ENCODE data around the gene ARFGAP2.

Gene ARFGAP2

DNA sequence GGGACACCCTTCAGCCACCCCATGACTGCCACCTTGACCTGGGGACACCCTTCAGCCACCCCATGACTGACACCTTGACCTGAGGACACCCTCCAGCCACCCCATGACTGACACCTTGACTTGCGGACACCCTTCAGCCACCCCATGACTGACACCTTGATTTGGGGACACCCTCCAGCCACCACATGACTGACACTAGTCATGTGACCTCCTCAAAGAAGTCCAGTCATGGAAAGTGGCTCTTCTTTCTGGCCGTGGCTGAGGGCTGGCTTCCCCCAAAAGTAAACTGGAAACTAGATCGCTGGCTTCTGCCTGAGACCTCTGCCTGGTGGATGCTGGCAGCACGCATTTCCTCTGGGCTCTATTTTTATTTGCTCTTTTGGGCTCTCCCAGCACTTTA is 28.4 kb downstream of the ARFGAP2 start:
- no peak overlapping the region for H2AFZ ChIP-seq (ENCODE audit: low read length, unreplicated experiment)
- no peaks in the 10 kb centered on the region for H3K27me3 ChIP-seq (ENCODE audit: insufficient read depth, low read length)
- no peaks in the 10 kb centered on the region for H3K79me2 ChIP-seq (ENCODE audit: control insufficient read depth, insufficient read depth, low read length, unreplicated experiment)
- H3K4me3 ChIP-seq (ENCODE audit: low read depth, low read length), result no peak overlapping the region
- peaks cover 11% of the 10 kb centered on the region for H3K4me1 ChIP-seq (ENCODE audit: control insufficient read depth, insufficient read depth, low read length, unreplicated experiment)
- H3K36me3 ChIP-seq (ENCODE audit: insufficient read depth, low read length), result no peaks in the 10 kb centered on the region
- no peak overlapping the region for H3K27ac ChIP-seq (ENCODE audit: low read depth, low read length)

DNA sequence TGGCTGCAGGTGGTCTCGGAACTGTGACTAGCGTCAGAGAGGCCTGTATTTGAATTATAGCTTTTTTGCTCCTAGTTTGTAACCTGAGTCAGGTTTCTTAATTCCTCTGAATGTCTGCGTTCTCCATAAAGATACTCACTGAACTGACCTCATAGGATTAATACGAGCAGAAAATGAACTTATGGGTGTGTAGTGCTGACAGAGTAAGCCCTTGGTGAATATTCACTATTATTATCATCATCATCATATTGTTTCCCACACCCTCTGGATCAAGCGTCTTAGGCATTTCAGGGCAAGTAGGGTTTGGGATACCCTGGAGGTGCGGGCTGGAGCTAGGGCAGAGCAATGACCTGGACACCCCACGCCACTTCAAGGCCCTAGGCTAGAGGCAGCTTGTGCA is 29.0 kb downstream of the ARFGAP2 start:
- Histone ChIP-seq H3K27ac (ENCODE audit: low read depth, low read length) (no peak overlapping the region), H3K79me2 (ENCODE audit: control insufficient read depth, insufficient read depth, low read length, unreplicated experiment) (no peaks in the 10 kb centered on the region), H3K4me1 (ENCODE audit: control insufficient read depth, insufficient read depth, low read length, unreplicated experiment) (peaks cover 12% of the 10 kb centered on the region), H2AFZ (ENCODE audit: low read length, unreplicated experiment) (no peak overlapping the region), H3K4me3 (ENCODE audit: low read depth, low read length) (no peak overlapping the region), H3K36me3 (ENCODE audit: insufficient read depth, low read length) (no peaks in the 10 kb centered on the region), H3K27me3 (ENCODE audit: insufficient read depth, low read length) (no peaks in the 10 kb centered on the region)

GRCh38 chr11:47147250-47147649 is 29.4 kb downstream of the ARFGAP2 start:
- Histone ChIP-seq H3K36me3 (ENCODE audit: insufficient read depth, low read length) (no peaks in the 10 kb centered on the region), H2AFZ (ENCODE audit: low read length, unreplicated experiment) (no peak overlapping the region), H3K79me2 (ENCODE audit: control insufficient read depth, insufficient read depth, low read length, unreplicated experiment) (no peaks in the 10 kb centered on the region)

GRCh38 chr11:47144541-47144940 is 32.1 kb downstream of the ARFGAP2 start:
- Histone ChIP-seq H2AFZ (ENCODE audit: low read length, unreplicated experiment) (no peak overlapping the region), H3K36me3 (ENCODE audit: insufficient read depth, low read length) (no peaks in the 10 kb centered on the region), H3K27ac (ENCODE audit: low read depth, low read length) (no peak overlapping the region), H3K4me3 (ENCODE audit: low read depth, low read length) (no peak overlapping the region), H3K4me1 (ENCODE audit: control insufficient read depth, insufficient read depth, low read length, unreplicated experiment) (peaks cover 10% of the 10 kb centered on the region), H3K79me2 (ENCODE audit: control insufficient read depth, insufficient read depth, low read length, unreplicated experiment) (no peaks in the 10 kb centered on the region), H3K27me3 (ENCODE audit: insufficient read depth, low read length) (no peaks in the 10 kb centered on the region)

More at GRCh38 chr11:47147250-47147649, 29.4 kb downstream of the ARFGAP2 start:
- Histone ChIP-seq H3K4me1 (ENCODE audit: control insufficient read depth, insufficient read depth, low read length, unreplicated experiment) (peaks cover 10% of the 10 kb centered on the region), H3K27me3 (ENCODE audit: insufficient read depth, low read length) (no peaks in the 10 kb centered on the region), H3K4me3 (ENCODE audit: low read depth, low read length) (no peak overlapping the region), H3K27ac (ENCODE audit: low read depth, low read length) (no peak overlapping the region)

GRCh38 chr11:47143322-47143721 is 33.4 kb downstream of the ARFGAP2 start:
- Histone ChIP-seq H2AFZ (ENCODE audit: low read length, unreplicated experiment) (no peak overlapping the region), H3K27ac (ENCODE audit: low read depth, low read length) (no peak overlapping the region), H3K4me1 (ENCODE audit: control insufficient read depth, insufficient read depth, low read length, unreplicated experiment) (peaks cover 10% of the 10 kb centered on the region), H3K79me2 (ENCODE audit: control insufficient read depth, insufficient read depth, low read length, unreplicated experiment) (no peaks in the 10 kb centered on the region), H3K27me3 (ENCODE audit: insufficient read depth, low read length) (no peaks in the 10 kb centered on the region), H3K36me3 (ENCODE audit: insufficient read depth, low read length) (no peaks in the 10 kb centered on the region), H3K4me3 (ENCODE audit: low read depth, low read length) (no peak overlapping the region)

GRCh38 chr11:47139878-47140277 is 36.8 kb downstream of the ARFGAP2 start:
- Histone ChIP-seq H3K79me2 (ENCODE audit: control insufficient read depth, insufficient read depth, low read length, unreplicated experiment) (no peaks in the 10 kb centered on the region), H3K27ac (ENCODE audit: low read depth, low read length) (no peak overlapping the region), H3K4me1 (ENCODE audit: control insufficient read depth, insufficient read depth, low read length, unreplicated experiment) (peaks cover 10% of the 10 kb centered on the region), H2AFZ (ENCODE audit: low read length, unreplicated experiment) (no peak overlapping the region), H3K4me3 (ENCODE audit: low read depth, low read length) (no peak overlapping the region), H3K27me3 (ENCODE audit: insufficient read depth, low read length) (no peaks in the 10 kb centered on the region), H3K36me3 (ENCODE audit: insufficient read depth, low read length) (0 out of 2 replicates have a peak, but pooled peaks cover 2% of the 10 kb centered on the region)

GRCh38 chr11:47137476-47137875 is 39.2 kb downstream of the ARFGAP2 start:
- H3K27ac ChIP-seq (ENCODE audit: low read depth, low read length), result no peak overlapping the region
- H2AFZ ChIP-seq (ENCODE audit: low read length, unreplicated experiment), result no peak overlapping the region
- H3K36me3 ChIP-seq (ENCODE audit: insufficient read depth, low read length), result 0 out of 2 replicates have a peak, but pooled peaks cover 2% of the 10 kb centered on the region
- H3K4me1 ChIP-seq (ENCODE audit: control insufficient read depth, insufficient read depth, low read length, unreplicated experiment), result no peaks in the 10 kb centered on the region
- no peak overlapping the region for H3K4me3 ChIP-seq (ENCODE audit: low read depth, low read length)
- no peaks in the 10 kb centered on the region for H3K79me2 ChIP-seq (ENCODE audit: control insufficient read depth, insufficient read depth, low read length, unreplicated experiment)
- H3K27me3 ChIP-seq (ENCODE audit: insufficient read depth, low read length), result no peaks in the 10 kb centered on the region

GRCh38 chr11:47136921-47137320 is 39.8 kb downstream of the ARFGAP2 start:
- no peaks in the 10 kb centered on the region for H3K27me3 ChIP-seq (ENCODE audit: insufficient read depth, low read length)
- no peaks in the 10 kb centered on the region for H3K79me2 ChIP-seq (ENCODE audit: control insufficient read depth, insufficient read depth, low read length, unreplicated experiment)
- H3K4me3 ChIP-seq (ENCODE audit: low read depth, low read length), result no peak overlapping the region
- no peaks in the 10 kb centered on the region for H3K4me1 ChIP-seq (ENCODE audit: control insufficient read depth, insufficient read depth, low read length, unreplicated experiment)
- no peak overlapping the region for H2AFZ ChIP-seq (ENCODE audit: low read length, unreplicated experiment)
- H3K36me3 ChIP-seq (ENCODE audit: insufficient read depth, low read length), result 0 out of 2 replicates have a peak, but pooled peaks cover 2% of the 10 kb centered on the region
- H3K27ac ChIP-seq (ENCODE audit: low read depth, low read length), result no peak overlapping the region

DNA sequence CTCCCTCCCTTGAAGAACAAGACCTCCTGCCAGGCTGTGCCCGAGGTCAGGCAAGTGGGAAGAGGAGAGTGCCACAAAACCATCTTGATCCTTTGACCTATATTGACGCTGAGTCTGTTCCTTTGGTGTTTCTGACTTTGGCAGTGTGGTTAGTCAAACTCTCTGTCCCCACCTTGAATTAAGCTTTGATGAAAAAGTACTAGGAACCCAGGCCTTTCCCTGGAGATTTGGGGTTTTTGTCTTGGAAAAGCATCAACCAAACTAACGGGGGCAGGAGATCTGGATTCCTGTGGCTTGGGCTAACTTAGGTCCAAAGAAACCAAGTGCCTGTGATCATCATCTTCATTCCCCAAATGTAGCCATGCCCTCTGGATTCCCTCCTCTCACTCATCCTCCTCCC is 40.4 kb downstream of the ARFGAP2 start:
- Histone ChIP-seq H3K4me3 (ENCODE audit: low read depth, low read length) (no peak overlapping the region), H3K36me3 (ENCODE audit: insufficient read depth, low read length) (0 out of 2 replicates have a peak, but pooled peaks cover 2% of the 10 kb centered on the region), H3K27ac (ENCODE audit: low read depth, low read length) (no peak overlapping the region), H3K79me2 (ENCODE audit: control insufficient read depth, insufficient read depth, low read length, unreplicated experiment) (no peaks in the 10 kb centered on the region), H3K27me3 (ENCODE audit: insufficient read depth, low read length) (no peaks in the 10 kb centered on the region), H3K4me1 (ENCODE audit: control insufficient read depth, insufficient read depth, low read length, unreplicated experiment) (no peaks in the 10 kb centered on the region), H2AFZ (ENCODE audit: low read length, unreplicated experiment) (no peak overlapping the region)

GRCh38 chr11:47132981-47133380 is 43.7 kb downstream of the ARFGAP2 start:
- no peak overlapping the region for H3K27ac ChIP-seq (ENCODE audit: low read depth, low read length)
- H3K27me3 ChIP-seq (ENCODE audit: insufficient read depth, low read length), result no peaks in the 10 kb centered on the region
- H2AFZ ChIP-seq (ENCODE audit: low read length, unreplicated experiment), result no peak overlapping the region
- no peaks in the 10 kb centered on the region for H3K79me2 ChIP-seq (ENCODE audit: control insufficient read depth, insufficient read depth, low read length, unreplicated experiment)
- H3K36me3 ChIP-seq (ENCODE audit: insufficient read depth, low read length), result 0 out of 2 replicates have a peak, but pooled peaks cover 2% of the 10 kb centered on the region
- H3K4me1 ChIP-seq (ENCODE audit: control insufficient read depth, insufficient read depth, low read length, unreplicated experiment), result no peaks in the 10 kb centered on the region
- H3K4me3 ChIP-seq (ENCODE audit: low read depth, low read length), result no peak overlapping the region

DNA sequence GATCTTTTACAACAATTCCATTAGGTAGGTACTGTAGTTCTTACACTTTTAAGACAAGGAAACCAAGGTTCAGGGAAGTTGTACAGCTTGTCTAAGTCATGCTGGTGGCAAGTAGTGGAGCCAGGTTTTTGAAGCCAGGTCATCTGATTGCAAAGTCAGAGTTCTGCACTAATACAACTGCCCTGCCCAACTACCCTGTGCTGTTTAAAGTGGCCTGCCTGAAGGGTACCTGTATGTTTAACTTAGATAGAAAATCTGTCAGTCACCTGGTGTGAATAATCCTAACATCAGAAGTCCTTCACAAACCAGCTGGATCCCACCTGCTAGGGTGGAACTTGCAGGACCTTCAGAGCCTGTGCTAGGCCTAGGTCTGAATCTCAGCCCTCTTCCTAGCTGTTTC is 44.2 kb downstream of the ARFGAP2 start:
- H3K27ac ChIP-seq (ENCODE audit: low read depth, low read length), result no peak overlapping the region
- no peaks in the 10 kb centered on the region for H3K27me3 ChIP-seq (ENCODE audit: insufficient read depth, low read length)
- H3K4me1 ChIP-seq (ENCODE audit: control insufficient read depth, insufficient read depth, low read length, unreplicated experiment), result no peaks in the 10 kb centered on the region
- no peak overlapping the region for H2AFZ ChIP-seq (ENCODE audit: low read length, unreplicated experiment)
- no peaks in the 10 kb centered on the region for H3K36me3 ChIP-seq (ENCODE audit: insufficient read depth, low read length)
- H3K79me2 ChIP-seq (ENCODE audit: control insufficient read depth, insufficient read depth, low read length, unreplicated experiment), result no peaks in the 10 kb centered on the region
- no peak overlapping the region for H3K4me3 ChIP-seq (ENCODE audit: low read depth, low read length)
